ENCODE data around the gene KSR2.

- TF ChIP-seq, protein P1, sequence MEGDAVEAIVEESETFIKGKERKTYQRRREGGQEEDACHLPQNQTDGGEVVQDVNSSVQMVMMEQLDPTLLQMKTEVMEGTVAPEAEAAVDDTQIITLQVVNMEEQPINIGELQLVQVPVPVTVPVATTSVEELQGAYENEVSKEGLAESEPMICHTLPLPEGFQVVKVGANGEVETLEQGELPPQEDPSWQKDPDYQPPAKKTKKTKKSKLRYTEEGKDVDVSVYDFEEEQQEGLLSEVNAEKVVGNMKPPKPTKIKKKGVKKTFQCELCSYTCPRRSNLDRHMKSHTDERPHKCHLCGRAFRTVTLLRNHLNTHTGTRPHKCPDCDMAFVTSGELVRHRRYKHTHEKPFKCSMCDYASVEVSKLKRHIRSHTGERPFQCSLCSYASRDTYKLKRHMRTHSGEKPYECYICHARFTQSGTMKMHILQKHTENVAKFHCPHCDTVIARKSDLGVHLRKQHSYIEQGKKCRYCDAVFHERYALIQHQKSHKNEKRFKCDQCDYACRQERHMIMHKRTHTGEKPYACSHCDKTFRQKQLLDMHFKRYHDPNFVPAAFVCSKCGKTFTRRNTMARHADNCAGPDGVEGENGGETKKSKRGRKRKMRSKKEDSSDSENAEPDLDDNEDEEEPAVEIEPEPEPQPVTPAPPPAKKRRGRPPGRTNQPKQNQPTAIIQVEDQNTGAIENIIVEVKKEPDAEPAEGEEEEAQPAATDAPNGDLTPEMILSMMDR (IDR thresholded peaks at IDR 0.05), result no peak
- TF ChIP-seq POLR2A (IDR thresholded peaks at IDR 0.05) (no peak), EP300 (IDR thresholded peaks at IDR 0.05) (no peak)
Measured at GRCh38 chr12:117499759-117500485, 468.9 kb downstream of the KSR2 start.

Measured in ovary (tissue), 3 donors.